ENCODE data around the gene USH2A.
"Not testable (repeated sequence)": the region's sequence is repeated elsewhere in the genome, so short reads cannot be mapped to it uniquely, and the experiment has no call there.

The USH2A gene

GRCh38 chr1:216028631-216029030 lies 394.6 kb downstream of the USH2A start:
- no peak for DNase-seq

GRCh38 chr1:216024546-216024945 lies 398.7 kb downstream of the USH2A start:
- no peak for DNase-seq

GRCh38 chr1:216020743-216021345 lies 402.4 kb downstream of the USH2A start:
- DNase-seq: no peak

- no peak for DNase-seq
These were observed 408.1 kb downstream of the USH2A start for GRCh38 chr1:216015116-216015515.

- no peak for DNase-seq
These were observed 409.2 kb downstream of the USH2A start for GRCh38 chr1:216014086-216014485.

GRCh38 chr1:216009456-216009855 lies 413.8 kb downstream of the USH2A start:
- DNase-seq: not testable (repeated sequence)

- DNase-seq: no peak
These were observed 417.3 kb downstream of the USH2A start for GRCh38 chr1:216005916-216006315.

- DNase-seq: no peak
These were observed 430.6 kb downstream of the USH2A start for GRCh38 chr1:215992620-215993019.

GRCh38 chr1:215987092-215987875 lies 436.0 kb downstream of the USH2A start:
- DNase-seq: no peak

- DNase-seq: no peak
These were observed 436.8 kb downstream of the USH2A start for GRCh38 chr1:215986401-215986800.

GRCh38 chr1:215983680-215984079 lies 439.6 kb downstream of the USH2A start:
- DNase-seq: no peak

- no peak for DNase-seq
These were observed 451.3 kb downstream of the USH2A start for GRCh38 chr1:215971793-215972441.

- no peak for DNase-seq
These were observed 452.8 kb downstream of the USH2A start for GRCh38 chr1:215970406-215970805.

- no peak for DNase-seq
These were observed 459.6 kb downstream of the USH2A start for GRCh38 chr1:215963621-215964020.

GRCh38 chr1:215963040-215963439 lies 460.2 kb downstream of the USH2A start:
- DNase-seq: no peak

GRCh38 chr1:215958841-215959240 lies 464.4 kb downstream of the USH2A start:
- no peak for DNase-seq

- DNase-seq: no peak
These were observed 465.6 kb downstream of the USH2A start for GRCh38 chr1:215957663-215958062.

- DNase-seq: no peak
These were observed 490.7 kb downstream of the USH2A start for GRCh38 chr1:215932558-215932957.

GRCh38 chr1:215926670-215927069 lies 496.6 kb downstream of the USH2A start:
- no peak for DNase-seq

- DNase-seq: no peak
These were observed 500.0 kb downstream of the USH2A start for GRCh38 chr1:215923129-215923824.

- no peak for DNase-seq
These were observed 511.8 kb downstream of the USH2A start for GRCh38 chr1:215911406-215911968.

GRCh38 chr1:215905493-215906115 lies 517.6 kb downstream of the USH2A start:
- DNase-seq: no peak

GRCh38 chr1:215900684-215901083 lies 522.6 kb downstream of the USH2A start:
- DNase-seq: no peak
